IMR-90 (cell line): ENCODE measurements around the gene DLG4. TPM values are rescaled to one million over a fixed set of nuclear protein-coding genes. Genes with fewer than 3 reads are reported as not detected.

Experiments
- ATAC-seq: fragments of 200-7000 bp; cut with Tn5 transposase; 2 replicates; pipeline ENCODE4 v1.9.1; 2020; ENCODE audit warnings: low read depth, mild to moderate bottlenecking, moderate library complexity
- BruUV-seq: library from RNA; stranded (reverse); fragments of 400-500 nt; replicated peaks from 2 replicates; lab custom pipeline; 2021; lab: Mats Ljungman, UMichigan
- CTCF ChIA-PET: fragments of 300-600 bp; formaldehyde crosslinking; extraction: SDS; loops from one replicate; lab custom pipeline; 2021; ENCODE audit warnings: antibody characterized with exemption; lab: Yijun Ruan, JAX
- POLR2A ChIA-PET: fragments of 300-600 bp; sonication (Branson Sonifier 250); formaldehyde crosslinking; loops from one replicate; lab custom pipeline; 2022; ENCODE audit warnings: antibody characterized with exemption; ENCODE audit not compliant: unreplicated experiment; lab: Charles Lee
- DNase-seq: peaks from one replicate; pipeline ENCODE4 v3.0.0; 2013
- H2AFZ ChIP-seq: replicated peaks from 2 replicates; pipeline ENCODE3; 2013; ENCODE audit warnings: low read length, mild to moderate bottlenecking; ENCODE audit not compliant: poor library complexity
- H2AK5ac ChIP-seq: 2 replicates; pipeline ENCODE4 v1.6.1; 2013; ENCODE audit warnings: low read depth, low read length, inconsistent platforms
- H2AK9ac ChIP-seq: replicated peaks from 2 replicates; pipeline ENCODE3; 2013; ENCODE audit warnings: mild to moderate bottlenecking, low read depth, low read length, moderate library complexity; ENCODE audit not compliant: poor library complexity
- H2BK120ac ChIP-seq: 2 replicates; pipeline ENCODE4 v1.6.1; 2013; ENCODE audit warnings: low read depth, low read length, inconsistent platforms
- H2BK15ac ChIP-seq: 3 replicates; pipeline ENCODE4 v1.6.1; 2013; ENCODE audit warnings: low read depth, low read length, inconsistent platforms
- H2BK20ac ChIP-seq: 2 replicates; pipeline ENCODE4 v1.6.1; 2013; ENCODE audit warnings: low read depth, mild to moderate bottlenecking, inconsistent platforms, low read length, moderate library complexity
- H2BK5ac ChIP-seq: 2 replicates; pipeline ENCODE4 v1.6.1; 2013; ENCODE audit warnings: mild to moderate bottlenecking, low read depth, low read length, inconsistent platforms; ENCODE audit not compliant: poor library complexity, severe bottlenecking
- H3K14ac ChIP-seq: replicated peaks from 2 replicates; pipeline ENCODE4 v1.6.1; 2013; ENCODE audit warnings: low read depth, low read length, inconsistent platforms
- H3K18ac ChIP-seq: 2 replicates; pipeline ENCODE4 v1.6.1; 2013; ENCODE audit warnings: low read depth, low read length, control low read depth
- H3K23ac ChIP-seq: 2 replicates; pipeline ENCODE4 v1.6.1; 2013; ENCODE audit warnings: low read depth, low read length, inconsistent platforms
- H3K27ac ChIP-seq: 2 replicates; pipeline ENCODE4 v1.5.1; 2013; ENCODE audit warnings: mild to moderate bottlenecking, control low read depth, low read length; ENCODE audit not compliant: insufficient read depth
- H3K27me3 ChIP-seq: 2 replicates; pipeline ENCODE4 v1.6.1; 2013; ENCODE audit warnings: low read length; ENCODE audit not compliant: control insufficient read depth, insufficient read depth
- H3K36me3 ChIP-seq: 2 replicates; pipeline ENCODE4 v1.6.1; 2013; ENCODE audit warnings: low read length, mixed read lengths; ENCODE audit not compliant: control insufficient read depth, insufficient read depth
- H3K4ac ChIP-seq: 2 replicates; pipeline ENCODE4 v1.6.1; 2013; ENCODE audit warnings: low read depth, low read length, inconsistent platforms
- H3K4me1 ChIP-seq: 2 replicates; pipeline ENCODE4 v1.6.1; 2013; ENCODE audit warnings: low read length, mixed read lengths; ENCODE audit not compliant: control insufficient read depth, insufficient read depth
- H3K4me2 ChIP-seq: 2 replicates; pipeline ENCODE4 v1.6.1; 2013; ENCODE audit warnings: low read depth, mild to moderate bottlenecking, control low read depth, low read length, moderate library complexity
- H3K4me3 ChIP-seq: 2 replicates; pipeline ENCODE4 v1.5.1; 2013; ENCODE audit warnings: low read depth, mild to moderate bottlenecking, control low read depth, low read length, moderate library complexity; ENCODE audit not compliant: insufficient read depth
- H3K56ac ChIP-seq: 2 replicates; pipeline ENCODE4 v1.6.1; 2013; ENCODE audit warnings: low read length, inconsistent platforms; ENCODE audit not compliant: insufficient read depth; ENCODE audit errors: extremely low read depth
- H3K79me1 ChIP-seq, 2 experiments: 2 replicates each; pipeline ENCODE4 v1.6.1; 2013; ENCODE audit warnings: low read length in 2 of 2, inconsistent platforms in 1 of 2, low read depth in 1 of 2
- H3K9ac ChIP-seq: 2 replicates; pipeline ENCODE4 v1.6.1; 2013; ENCODE audit warnings: low read depth, low read length, control low read depth
- H3K9me1 ChIP-seq: 2 replicates; pipeline ENCODE4 v1.6.1; 2013; ENCODE audit warnings: low read length, inconsistent platforms; ENCODE audit not compliant: insufficient read depth
- H3K9me3 ChIP-seq: 2 replicates; pipeline ENCODE4 v1.6.1; 2013; ENCODE audit warnings: low read length; ENCODE audit not compliant: control insufficient read depth, insufficient read depth
- H4K20me1 ChIP-seq: 2 replicates; pipeline ENCODE4 v1.6.1; 2013; ENCODE audit warnings: low read length, inconsistent platforms; ENCODE audit not compliant: insufficient read depth
- H4K5ac ChIP-seq: 2 replicates; pipeline ENCODE4 v1.6.1; 2013; ENCODE audit warnings: mild to moderate bottlenecking, low read depth, low read length, control low read depth
- H4K8ac ChIP-seq, 2 experiments: 2 replicates each; pipeline ENCODE4 v1.6.1; 2013; ENCODE audit warnings: low read depth in 2 of 2, low read length in 2 of 2, control low read depth in 1 of 2, inconsistent platforms in 1 of 2
- H4K91ac ChIP-seq: 2 replicates; pipeline ENCODE4 v1.6.1; 2013; ENCODE audit warnings: low read depth, low read length, inconsistent platforms; ENCODE audit not compliant: insufficient read depth
- CEBPB ChIP-seq: IDR thresholded peaks from 2 replicates; pipeline ENCODE4 v1.6.1; 2012; ENCODE audit warnings: low read depth, low read length, improper control_type of control experiment
- FOS ChIP-seq: fragments of 150-350 bp; IDR thresholded peaks from 2 replicates; pipeline ENCODE4 v1.6.1; 2016; ENCODE audit warnings: low read depth, low read length
- MAZ ChIP-seq: IDR thresholded peaks from 2 replicates; pipeline ENCODE4 v1.6.1; 2012; ENCODE audit warnings: low read depth, mild to moderate bottlenecking, low read length, improper control_type of control experiment, moderate library complexity, borderline replicate concordance
- WGBS, 2 experiments: methylation state at CpG; one replicate each; pipeline versions ENCODE4 v1.1.5 to v1.1.7; 2013; ENCODE audit warnings: missing lambda C conversion rate in 2 of 2; ENCODE audit not compliant: insufficient read length in 1 of 2; ENCODE audit errors: extremely low coverage in 2 of 2; 5-methylcytosine and 5-hydroxymethylcytosine counted together
- dilution Hi-C: fragments of 300-500 bp; cut with HindIII; formaldehyde crosslinking; loops from one replicate; pipeline ENCODE4 v1.14.3; 2018; ENCODE audit warnings: low sequenced_read_pairs; ENCODE audit not compliant: unreplicated experiment
- in situ Hi-C: fragments of 300-500 bp; cut with MboI; formaldehyde crosslinking; loops from 3 replicates; pipeline ENCODE4 v1.14.3; 2019; ENCODE audit warnings: low sequenced_read_pairs, inconsistent platforms, mixed read lengths
- intact Hi-C: fragments of 100-400 bp; cut with micrococcal nuclease; formaldehyde crosslinking; loops from 2 replicates; pipeline ENCODE4 v1.10.0; 2022
- polyA plus RNA-seq, 3 experiments: library from polyadenylated mRNA; depleted of rRNA; stranded (reverse); fragments of >200 nt; gene quantifications; 2 replicates each; pipeline ENCODE4 v1.2.3, GENCODE V29; 2012; ENCODE audit warnings: low replicate concordance in 1 of 3
- total RNA-seq: library from RNA; depleted of rRNA; stranded (reverse); fragments of >200 nt; gene quantifications from 2 replicates; pipeline ENCODE4 v1.2.3, GENCODE V29; 2012
- TF ChIP-seq, protein P1 (sequence below): fragments of 150-350 bp; IDR thresholded peaks from 2 replicates; pipeline ENCODE4 v1.6.1; 2017; ENCODE audit warnings: mild to moderate bottlenecking, antibody characterized with exemption, low read length, low read depth

The DLG4 gene
- total and polyA plus RNA-seq, 2 of the 4 experiments (the other 2 are of a cell fraction) = 8.2 to 30.5 TPM

GRCh38 chr17:7235693-7236665, 16.3 kb upstream of the DLG4 start:
- H3K4me3 ChIP-seq = no peak overlapping the region
- H2AK5ac ChIP-seq = no peak overlapping the region
- peaks cover 10% of the 10 kb centered on the region for H3K4me1 ChIP-seq
- H2BK120ac ChIP-seq = no peak overlapping the region
- H3K23ac ChIP-seq = no peak overlapping the region
- CTCF ChIA-PET = no interaction called here
- no peak overlapping the region for H4K5ac ChIP-seq
- dilution Hi-C loops = no loop called here
- no peak overlapping the region for H3K18ac ChIP-seq
- no peak overlapping the region for H3K4ac ChIP-seq
- H3K4me2 ChIP-seq = no peak overlapping the region
- H3K9ac ChIP-seq = no peak overlapping the region
- peak; percentile 47 for DNase-seq
- peaks cover 33% of the 10 kb centered on the region for H3K36me3 ChIP-seq
- no peak overlapping the region for H4K8ac ChIP-seq
- peaks cover 20 to 75% of the 10 kb centered on the region in 2 experiments for H3K79me1 ChIP-seq
- no peak for TF ChIP-seq MAZ
- no peak for TF ChIP-seq CEBPB
- 0 out of 2 replicates have a peak, but pooled peaks have one; percentile 23 for TF ChIP-seq FOS
- TF ChIP-seq, protein P1, sequence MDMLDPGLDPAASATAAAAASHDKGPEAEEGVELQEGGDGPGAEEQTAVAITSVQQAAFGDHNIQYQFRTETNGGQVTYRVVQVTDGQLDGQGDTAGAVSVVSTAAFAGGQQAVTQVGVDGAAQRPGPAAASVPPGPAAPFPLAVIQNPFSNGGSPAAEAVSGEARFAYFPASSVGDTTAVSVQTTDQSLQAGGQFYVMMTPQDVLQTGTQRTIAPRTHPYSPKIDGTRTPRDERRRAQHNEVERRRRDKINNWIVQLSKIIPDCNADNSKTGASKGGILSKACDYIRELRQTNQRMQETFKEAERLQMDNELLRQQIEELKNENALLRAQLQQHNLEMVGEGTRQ = peak; percentile 58
- H3K9me1 ChIP-seq = peaks cover 9% of the 10 kb centered on the region
- peaks cover 46% of the 10 kb centered on the region for H4K20me1 ChIP-seq
- no peaks in the 10 kb centered on the region for H3K27me3 ChIP-seq
- no peak overlapping the region for H4K91ac ChIP-seq
- intact Hi-C loops = loop anchor here (2.0 to 5.0 kb wide), 2 partner anchors 15 to 61 kb away; no protein-coding TSS in a partner anchor
- ATAC-seq = no peak
- POLR2A ChIA-PET = no interaction called here
- H2BK5ac ChIP-seq = no peak overlapping the region
- peak overlapping the region; percentile 56 for H2AK9ac ChIP-seq
- H3K14ac ChIP-seq = no peak overlapping the region
- WGBS, 2 experiments = 84% methylated on average over 5 of the region's 22 CpGs; no CpG with 5 or more reads in 1 of the 2 experiments
- BruUV-seq = no TSS peak
- H2BK20ac ChIP-seq = no peak overlapping the region
- in situ Hi-C loops = loop anchor here (25.0 kb wide), 1 partner anchor 926 kb away; the partner anchor contains the start of genes PER1 and VAMP2
- no peak overlapping the region for H2BK15ac ChIP-seq
- no peak overlapping the region for H3K56ac ChIP-seq
- no peak overlapping the region for H2AFZ ChIP-seq
- H3K9me3 ChIP-seq = no peaks in the 10 kb centered on the region
- 0 out of 2 replicates have a peak overlapping the region, but pooled peaks have one; percentile 13 for H3K27ac ChIP-seq
